Loucy (cell line): ENCODE results near the gene ADM5.

Experiments used
- EZH2phosphoT487 ChIP-seq: fragments of 200-600 bp; IDR thresholded peaks from 2 replicates; pipeline ENCODE4 v1.6.1; 2018; ENCODE audit warnings: antibody characterized with exemption, mild to moderate bottlenecking, moderate library complexity, borderline replicate concordance
- TF ChIP-seq, protein P1 (sequence below): fragments of 200-600 bp; sonication (generic); conservative IDR thresholded peaks from 2 replicates; pipeline ENCODE4 v1.5.1; 2014; ENCODE audit warnings: mild to moderate bottlenecking, antibody characterized with exemption, low read length

DNA sequence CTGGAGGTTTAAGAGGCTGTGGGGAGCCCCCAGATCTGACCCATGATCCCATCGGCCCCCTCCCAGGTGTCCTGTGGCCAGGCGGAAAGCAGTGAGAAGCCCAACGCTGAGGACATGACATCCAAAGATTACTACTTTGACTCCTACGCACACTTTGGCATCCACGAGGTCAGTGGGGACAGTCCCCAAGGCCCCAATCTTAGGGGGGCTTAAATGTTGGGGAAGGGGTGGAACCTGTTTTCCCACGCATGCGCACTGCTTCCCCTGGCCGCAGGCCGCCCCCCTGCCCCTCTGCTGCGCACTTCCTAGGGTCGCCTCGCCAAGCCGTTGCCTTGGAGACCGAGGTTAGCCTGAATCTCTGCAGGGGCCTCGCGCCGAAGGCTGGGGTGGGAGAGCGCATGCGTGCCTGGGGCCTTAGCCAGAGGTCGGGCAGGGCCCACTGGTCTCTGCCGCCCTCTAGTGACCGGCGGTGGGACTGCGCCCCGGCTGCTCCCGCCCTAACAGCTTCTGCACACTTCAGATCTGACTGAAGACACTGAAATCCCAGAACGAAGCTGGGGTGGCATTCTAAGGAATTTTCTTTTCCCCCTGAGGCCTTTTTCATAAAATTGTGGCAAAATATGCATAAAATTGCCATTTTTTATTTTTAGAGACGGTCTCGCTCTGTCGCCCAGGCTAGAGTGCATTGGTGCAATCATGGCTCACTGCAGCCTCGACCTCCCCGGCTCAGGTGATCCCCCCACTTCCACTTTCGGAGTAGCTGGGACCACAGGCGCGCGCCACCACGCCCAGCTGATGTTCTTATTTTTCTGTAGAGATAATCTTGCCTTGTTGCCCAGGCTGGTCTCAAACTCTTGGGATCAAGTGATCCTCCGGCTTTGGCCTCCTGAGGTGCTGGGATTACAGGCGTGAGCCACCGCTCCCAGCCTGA lies 8.7 kb upstream of the ADM5 start:
- TF ChIP-seq, protein P1, sequence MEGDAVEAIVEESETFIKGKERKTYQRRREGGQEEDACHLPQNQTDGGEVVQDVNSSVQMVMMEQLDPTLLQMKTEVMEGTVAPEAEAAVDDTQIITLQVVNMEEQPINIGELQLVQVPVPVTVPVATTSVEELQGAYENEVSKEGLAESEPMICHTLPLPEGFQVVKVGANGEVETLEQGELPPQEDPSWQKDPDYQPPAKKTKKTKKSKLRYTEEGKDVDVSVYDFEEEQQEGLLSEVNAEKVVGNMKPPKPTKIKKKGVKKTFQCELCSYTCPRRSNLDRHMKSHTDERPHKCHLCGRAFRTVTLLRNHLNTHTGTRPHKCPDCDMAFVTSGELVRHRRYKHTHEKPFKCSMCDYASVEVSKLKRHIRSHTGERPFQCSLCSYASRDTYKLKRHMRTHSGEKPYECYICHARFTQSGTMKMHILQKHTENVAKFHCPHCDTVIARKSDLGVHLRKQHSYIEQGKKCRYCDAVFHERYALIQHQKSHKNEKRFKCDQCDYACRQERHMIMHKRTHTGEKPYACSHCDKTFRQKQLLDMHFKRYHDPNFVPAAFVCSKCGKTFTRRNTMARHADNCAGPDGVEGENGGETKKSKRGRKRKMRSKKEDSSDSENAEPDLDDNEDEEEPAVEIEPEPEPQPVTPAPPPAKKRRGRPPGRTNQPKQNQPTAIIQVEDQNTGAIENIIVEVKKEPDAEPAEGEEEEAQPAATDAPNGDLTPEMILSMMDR: peak; percentile 95
- TF ChIP-seq EZH2phosphoT487: no peak
